ENCODE results near the gene CLCF1. TPM values are rescaled to one million over a fixed set of nuclear protein-coding genes. Genes with fewer than 3 reads are reported as not detected.

The CLCF1 gene
- total and polyA plus RNA-seq, 10 of the 15 experiments (the other 5 are each of a cell fraction or from before 2014, with no cell fraction given) = 0.16 to 2.1 (median 0.63) TPM; not detected in 1

GRCh38 chr11:67404515-67405195 is 31.3 kb upstream of the CLCF1 start (continued):
- peak; percentile 51; the same call in 1 of the 2 replicates for TF ChIP-seq RELB (IDR thresholded peaks at IDR 0.05; ENCODE audit: low read depth)
- no peak for TF ChIP-seq SIX5 (IDR thresholded peaks at IDR 0.05; ENCODE audit: low read depth, low read length, severe bottlenecking)
- no peak for TF ChIP-seq USF1 (IDR thresholded peaks at IDR 0.05; ENCODE audit: borderline replicate concordance, extremely low read length, insufficient read depth, low read depth, low read length)
- TF ChIP-seq NFYB (IDR thresholded peaks at IDR 0.05; ENCODE audit: insufficient read depth, low read depth, low read length) = no peak
- no peak for TF ChIP-seq YBX1 (IDR thresholded peaks at IDR 0.05)
- TF ChIP-seq KLF5 (IDR thresholded peaks at IDR 0.05; ENCODE audit: partially characterized antibody) = no peak
- no peak for TF ChIP-seq MLLT1 (IDR thresholded peaks at IDR 0.05)
- TF ChIP-seq PRDM15 (CRISPR knock-in tag; IDR thresholded peaks at IDR 0.05) = no peak
- no peak for TF ChIP-seq IRF5 (IDR thresholded peaks at IDR 0.05; ENCODE audit: borderline replicate concordance)
- no peak for TF ChIP-seq TCF7 (IDR thresholded peaks at IDR 0.05; ENCODE audit: borderline replicate concordance)
- no peak for TF ChIP-seq ZNF217 (IDR thresholded peaks at IDR 0.05)
- TF ChIP-seq NRF1 (conservative IDR thresholded peaks at IDR 0.05; ENCODE audit: low read depth, low read length) = no peak
- no peak for TF ChIP-seq SREBF2 (IDR thresholded peaks at IDR 0.05; ENCODE audit: low read length)
- no peak for TF ChIP-seq CBX5 (IDR thresholded peaks at IDR 0.05; ENCODE audit: low read depth)
- TF ChIP-seq STAT1 (conservative IDR thresholded peaks at IDR 0.05) = no peak
- no peak for TF ChIP-seq SMC3 (IDR thresholded peaks at IDR 0.05; ENCODE audit: borderline replicate concordance, low read length)
- peak in 1 of 2 experiments; percentile 78; a peak in 1 of 3 replicates for TF ChIP-seq EGR1 (IDR thresholded peaks at IDR 0.05; ENCODE audit: borderline replicate concordance in 1 of 2, low read depth in 2 of 2, low read length in 2 of 2)
- no peak for TF ChIP-seq RUNX3 (IDR thresholded peaks at IDR 0.05; ENCODE audit: low read length)
- TF ChIP-seq EED (IDR thresholded peaks at IDR 0.05; ENCODE audit: low read depth) = 0 out of 2 replicates have a peak, but pooled peaks have one; percentile 14
- no peak for TF ChIP-seq HDAC6 (IDR thresholded peaks at IDR 0.05; ENCODE audit: unreplicated experiment)
